Measurements from ENCODE around the gene NT5E. TPM values are rescaled to one million over a fixed set of nuclear protein-coding genes. Genes with fewer than 3 reads are reported as not detected.

Gene NT5E
- total and polyA plus RNA-seq, 4 donors: 13.5 to 51.5 (median 34.1) TPM

DNA sequence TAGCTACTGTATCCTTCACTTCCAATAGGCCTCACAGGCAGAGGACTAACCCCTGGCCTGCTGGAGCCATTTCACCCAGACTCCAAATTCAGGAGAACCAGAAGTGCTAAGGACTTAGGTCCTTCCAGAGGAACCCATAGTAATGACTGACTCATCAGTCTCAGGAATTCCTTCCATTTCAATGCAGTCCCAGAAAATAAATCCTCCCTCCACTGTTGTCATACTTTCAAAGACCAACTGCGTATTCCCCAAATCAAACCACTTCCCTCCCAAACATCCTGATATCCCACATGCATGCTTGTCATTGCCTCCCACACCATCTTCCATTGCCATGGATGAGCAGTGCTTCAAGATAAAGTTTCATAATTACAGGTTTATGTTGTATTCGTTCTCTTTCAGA, 31.8 kb upstream of the NT5E start:
- no peak overlapping the region for H3K9ac ChIP-seq (ENCODE audit: low read depth in 1 of 2, low read length in 2 of 2)
- H3K4me1 ChIP-seq (ENCODE audit: control insufficient read depth in 4 of 4, insufficient read depth in 4 of 4, low read length in 3 of 4): no peaks in the 10 kb centered on the region
- no peaks in the 10 kb centered on the region for H3K36me3 ChIP-seq (ENCODE audit: control insufficient read depth in 4 of 4, insufficient read depth in 3 of 4, low read depth in 1 of 4, low read length in 3 of 4)
- H3K27ac ChIP-seq (ENCODE audit: low read depth in 1 of 2, low read length in 2 of 2): no peak overlapping the region
- H3K27me3 ChIP-seq (ENCODE audit: control insufficient read depth in 4 of 4, insufficient read depth in 4 of 4, low read length in 3 of 4): no peaks in the 10 kb centered on the region
- no peak for DNase-seq (ENCODE audit: low spot score)
- TF ChIP-seq HNF4A (conservative IDR thresholded peaks at IDR 0.05) (no peak), ATF3 (IDR thresholded peaks at IDR 0.05) (no peak), MAX (IDR thresholded peaks at IDR 0.05) (no peak), RXRA (IDR thresholded peaks at IDR 0.05) (no peak), TAF1 (conservative IDR thresholded peaks at IDR 0.05) (no peak), RAD21 (IDR thresholded peaks at IDR 0.05) (no peak), CTCF (IDR thresholded peaks at IDR 0.05; ENCODE audit: low read depth, low read length, missing input control) (no peak), JUND (IDR thresholded peaks at IDR 0.05) (no peak)
- no peaks in the 10 kb centered on the region for H3K9me3 ChIP-seq (ENCODE audit: control insufficient read depth in 4 of 4, low read length in 3 of 4)
- H3K4me3 ChIP-seq (ENCODE audit: low read depth in 1 of 3, low read length in 3 of 3): no peak overlapping the region
- 93% methylated on average over 2 of the region's 2 CpGs for WGBS

DNA sequence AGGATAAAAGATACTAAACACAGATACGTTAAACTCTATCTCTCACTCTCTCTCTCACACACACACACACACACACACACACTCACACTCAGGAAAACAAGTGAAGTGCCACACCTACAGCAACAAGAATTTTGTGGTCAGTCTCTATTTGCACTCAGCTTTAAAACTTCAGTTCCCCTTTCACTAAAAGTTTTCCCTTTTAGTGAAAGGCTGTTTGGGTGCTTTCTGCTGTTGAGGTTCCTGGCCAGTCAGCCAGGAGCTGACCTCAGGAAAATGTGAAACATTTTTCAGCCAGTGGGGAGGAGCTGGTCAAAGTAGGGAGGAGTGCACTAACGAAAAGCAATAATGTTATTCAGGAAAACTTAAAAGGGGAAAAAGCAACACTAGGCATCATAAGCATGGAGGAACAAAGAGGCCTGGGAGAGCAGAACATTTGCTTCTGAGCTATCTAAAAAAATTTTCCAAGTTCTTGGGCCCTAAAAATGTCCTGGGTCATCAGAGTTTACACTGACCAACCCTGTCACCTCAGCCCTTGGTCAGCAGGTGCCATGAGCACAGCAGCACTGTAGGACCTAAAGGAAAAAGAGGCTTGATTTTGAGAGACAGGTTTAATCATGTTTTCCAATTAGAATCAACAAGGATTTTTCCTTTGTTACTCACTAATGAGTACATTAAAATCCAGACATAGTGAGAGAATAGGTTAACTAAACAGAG, 30.7 kb upstream of the NT5E start:
- Histone ChIP-seq H3K9ac (ENCODE audit: low read depth in 1 of 2, low read length in 2 of 2) (no peak overlapping the region), H3K36me3 (ENCODE audit: control insufficient read depth in 4 of 4, insufficient read depth in 3 of 4, low read depth in 1 of 4, low read length in 3 of 4) (no peaks in the 10 kb centered on the region), H3K27ac (ENCODE audit: low read depth in 1 of 2, low read length in 2 of 2) (no peak overlapping the region), H3K27me3 (ENCODE audit: control insufficient read depth in 4 of 4, insufficient read depth in 4 of 4, low read length in 3 of 4) (no peaks in the 10 kb centered on the region), H3K9me3 (ENCODE audit: control insufficient read depth in 4 of 4, low read length in 3 of 4) (no peaks in the 10 kb centered on the region), H3K4me3 (ENCODE audit: low read depth in 1 of 3, low read length in 3 of 3) (no peak overlapping the region), H3K4me1 (ENCODE audit: control insufficient read depth in 4 of 4, insufficient read depth in 4 of 4, low read length in 3 of 4) (no peaks in the 10 kb centered on the region)
- no peak for DNase-seq (ENCODE audit: low spot score)
- 54% methylated on average over 2 of the region's 2 CpGs for WGBS
- TF ChIP-seq RXRA (IDR thresholded peaks at IDR 0.05): no peak
- TF ChIP-seq FOXA2 (IDR thresholded peaks at IDR 0.05): no peak
- TF ChIP-seq HNF4G (IDR thresholded peaks at IDR 0.05): no peak
- no peak for TF ChIP-seq HNF4A (conservative IDR thresholded peaks at IDR 0.05)
- TF ChIP-seq EGR1 (IDR thresholded peaks at IDR 0.05; ENCODE audit: low read depth in 2 of 2): no peak
- no peak for TF ChIP-seq SP1 (IDR thresholded peaks at IDR 0.05)

DNA sequence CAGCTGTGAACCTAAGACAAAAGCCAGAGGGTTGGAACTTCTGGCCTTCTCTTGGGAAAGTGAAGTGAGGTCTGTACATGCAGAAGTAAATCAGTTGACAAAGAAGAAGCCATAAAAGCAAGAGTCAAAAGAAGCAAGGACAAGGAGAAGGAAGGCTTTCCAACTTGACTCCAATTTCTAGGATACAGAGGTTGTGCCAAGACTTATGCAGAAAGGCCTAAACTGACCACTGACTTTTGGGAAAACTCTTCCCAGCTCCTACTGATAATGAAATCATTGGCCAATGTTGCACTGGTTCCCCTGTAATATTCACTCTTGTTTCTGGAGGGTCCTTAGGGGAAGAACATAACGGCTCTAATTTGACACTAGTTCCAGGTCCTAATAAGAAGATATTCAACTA, 29.3 kb upstream of the NT5E start:
- Histone ChIP-seq H3K9me3 (ENCODE audit: control insufficient read depth in 4 of 4, low read length in 3 of 4) (no peaks in the 10 kb centered on the region), H3K36me3 (ENCODE audit: control insufficient read depth in 4 of 4, insufficient read depth in 3 of 4, low read depth in 1 of 4, low read length in 3 of 4) (no peaks in the 10 kb centered on the region), H3K9ac (ENCODE audit: low read depth in 1 of 2, low read length in 2 of 2) (no peak overlapping the region), H3K4me3 (ENCODE audit: low read depth in 1 of 3, low read length in 3 of 3) (no peak overlapping the region), H3K27me3 (ENCODE audit: control insufficient read depth in 4 of 4, insufficient read depth in 4 of 4, low read length in 3 of 4) (no peaks in the 10 kb centered on the region), H3K4me1 (ENCODE audit: control insufficient read depth in 4 of 4, insufficient read depth in 4 of 4, low read length in 3 of 4) (no peaks in the 10 kb centered on the region), H3K27ac (ENCODE audit: low read depth in 1 of 2, low read length in 2 of 2) (no peak overlapping the region)
- WGBS: 99% methylated on average over 1 of the region's 1 CpG
- no peak for DNase-seq (ENCODE audit: low spot score)
- TF ChIP-seq YY1 (IDR thresholded peaks at IDR 0.05) (no peak), MAX (IDR thresholded peaks at IDR 0.05) (no peak), RXRA (IDR thresholded peaks at IDR 0.05) (no peak), RAD21 (IDR thresholded peaks at IDR 0.05) (no peak), NR2F2 (IDR thresholded peaks at IDR 0.05) (no peak), HNF4G (IDR thresholded peaks at IDR 0.05) (no peak), SP1 (IDR thresholded peaks at IDR 0.05) (no peak), GABPA (IDR thresholded peaks at IDR 0.05 in 1 of 2, conservative IDR thresholded peaks at IDR 0.05 in 1 of 2) (no peak), FOXA2 (IDR thresholded peaks at IDR 0.05) (no peak), EGR1 (IDR thresholded peaks at IDR 0.05; ENCODE audit: low read depth in 2 of 2) (no peak), HNF4A (conservative IDR thresholded peaks at IDR 0.05) (no peak), FOXA1 (IDR thresholded peaks at IDR 0.05) (no peak), ATF3 (IDR thresholded peaks at IDR 0.05) (no peak), TAF1 (conservative IDR thresholded peaks at IDR 0.05) (no peak), JUND (IDR thresholded peaks at IDR 0.05) (no peak)
- TF ChIP-seq, protein P1, sequence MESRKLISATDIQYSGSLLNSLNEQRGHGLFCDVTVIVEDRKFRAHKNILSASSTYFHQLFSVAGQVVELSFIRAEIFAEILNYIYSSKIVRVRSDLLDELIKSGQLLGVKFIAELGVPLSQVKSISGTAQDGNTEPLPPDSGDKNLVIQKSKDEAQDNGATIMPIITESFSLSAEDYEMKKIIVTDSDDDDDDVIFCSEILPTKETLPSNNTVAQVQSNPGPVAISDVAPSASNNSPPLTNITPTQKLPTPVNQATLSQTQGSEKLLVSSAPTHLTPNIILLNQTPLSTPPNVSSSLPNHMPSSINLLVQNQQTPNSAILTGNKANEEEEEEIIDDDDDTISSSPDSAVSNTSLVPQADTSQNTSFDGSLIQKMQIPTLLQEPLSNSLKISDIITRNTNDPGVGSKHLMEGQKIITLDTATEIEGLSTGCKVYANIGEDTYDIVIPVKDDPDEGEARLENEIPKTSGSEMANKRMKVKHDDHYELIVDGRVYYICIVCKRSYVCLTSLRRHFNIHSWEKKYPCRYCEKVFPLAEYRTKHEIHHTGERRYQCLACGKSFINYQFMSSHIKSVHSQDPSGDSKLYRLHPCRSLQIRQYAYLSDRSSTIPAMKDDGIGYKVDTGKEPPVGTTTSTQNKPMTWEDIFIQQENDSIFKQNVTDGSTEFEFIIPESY (IDR thresholded peaks at IDR 0.05): no peak
- TF ChIP-seq, protein P2, sequence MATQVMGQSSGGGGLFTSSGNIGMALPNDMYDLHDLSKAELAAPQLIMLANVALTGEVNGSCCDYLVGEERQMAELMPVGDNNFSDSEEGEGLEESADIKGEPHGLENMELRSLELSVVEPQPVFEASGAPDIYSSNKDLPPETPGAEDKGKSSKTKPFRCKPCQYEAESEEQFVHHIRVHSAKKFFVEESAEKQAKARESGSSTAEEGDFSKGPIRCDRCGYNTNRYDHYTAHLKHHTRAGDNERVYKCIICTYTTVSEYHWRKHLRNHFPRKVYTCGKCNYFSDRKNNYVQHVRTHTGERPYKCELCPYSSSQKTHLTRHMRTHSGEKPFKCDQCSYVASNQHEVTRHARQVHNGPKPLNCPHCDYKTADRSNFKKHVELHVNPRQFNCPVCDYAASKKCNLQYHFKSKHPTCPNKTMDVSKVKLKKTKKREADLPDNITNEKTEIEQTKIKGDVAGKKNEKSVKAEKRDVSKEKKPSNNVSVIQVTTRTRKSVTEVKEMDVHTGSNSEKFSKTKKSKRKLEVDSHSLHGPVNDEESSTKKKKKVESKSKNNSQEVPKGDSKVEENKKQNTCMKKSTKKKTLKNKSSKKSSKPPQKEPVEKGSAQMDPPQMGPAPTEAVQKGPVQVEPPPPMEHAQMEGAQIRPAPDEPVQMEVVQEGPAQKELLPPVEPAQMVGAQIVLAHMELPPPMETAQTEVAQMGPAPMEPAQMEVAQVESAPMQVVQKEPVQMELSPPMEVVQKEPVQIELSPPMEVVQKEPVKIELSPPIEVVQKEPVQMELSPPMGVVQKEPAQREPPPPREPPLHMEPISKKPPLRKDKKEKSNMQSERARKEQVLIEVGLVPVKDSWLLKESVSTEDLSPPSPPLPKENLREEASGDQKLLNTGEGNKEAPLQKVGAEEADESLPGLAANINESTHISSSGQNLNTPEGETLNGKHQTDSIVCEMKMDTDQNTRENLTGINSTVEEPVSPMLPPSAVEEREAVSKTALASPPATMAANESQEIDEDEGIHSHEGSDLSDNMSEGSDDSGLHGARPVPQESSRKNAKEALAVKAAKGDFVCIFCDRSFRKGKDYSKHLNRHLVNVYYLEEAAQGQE (IDR thresholded peaks at IDR 0.05): no peak
